ENCODE results near the gene CASKIN1.

The CASKIN1 gene

DNA sequence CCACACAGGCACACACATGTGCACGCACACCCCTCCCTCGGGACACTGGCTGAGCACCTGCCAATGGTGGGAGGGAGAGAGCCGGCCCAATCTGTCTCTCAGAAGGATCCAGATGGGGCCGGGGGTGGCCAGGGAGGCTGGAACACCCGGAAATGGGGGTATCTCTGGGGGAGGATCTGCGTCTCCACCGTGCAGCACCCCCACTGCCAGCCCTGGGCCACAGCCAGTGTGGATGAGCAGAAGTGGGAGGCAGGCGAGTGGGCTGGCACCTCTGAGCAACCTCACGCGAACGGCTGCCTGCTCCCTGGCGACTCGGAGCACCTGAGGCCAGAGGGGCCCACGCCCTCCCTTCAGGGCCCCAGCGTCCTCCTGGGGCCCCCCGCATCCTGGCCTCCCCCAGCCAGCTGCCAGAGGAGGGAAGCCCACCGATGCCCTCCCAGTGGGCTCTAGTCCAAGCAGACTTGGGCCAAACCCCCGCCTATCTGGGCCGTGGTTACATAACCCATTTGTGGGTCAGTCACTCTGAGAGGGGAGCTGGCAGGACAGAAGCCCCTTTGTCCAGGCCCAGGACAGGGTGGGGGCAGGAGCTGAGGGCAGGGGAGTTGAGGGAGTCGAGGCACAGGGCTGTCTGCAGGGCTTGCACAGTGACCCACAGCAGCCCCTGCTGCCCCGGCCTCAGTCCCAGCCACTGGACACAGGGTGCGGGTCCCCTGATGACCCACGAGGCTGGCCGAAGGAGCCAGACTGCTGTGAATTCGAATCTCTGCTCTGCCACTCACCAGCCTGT, 5.6 kb downstream of the CASKIN1 start:
- no peak for DNase-seq

DNA sequence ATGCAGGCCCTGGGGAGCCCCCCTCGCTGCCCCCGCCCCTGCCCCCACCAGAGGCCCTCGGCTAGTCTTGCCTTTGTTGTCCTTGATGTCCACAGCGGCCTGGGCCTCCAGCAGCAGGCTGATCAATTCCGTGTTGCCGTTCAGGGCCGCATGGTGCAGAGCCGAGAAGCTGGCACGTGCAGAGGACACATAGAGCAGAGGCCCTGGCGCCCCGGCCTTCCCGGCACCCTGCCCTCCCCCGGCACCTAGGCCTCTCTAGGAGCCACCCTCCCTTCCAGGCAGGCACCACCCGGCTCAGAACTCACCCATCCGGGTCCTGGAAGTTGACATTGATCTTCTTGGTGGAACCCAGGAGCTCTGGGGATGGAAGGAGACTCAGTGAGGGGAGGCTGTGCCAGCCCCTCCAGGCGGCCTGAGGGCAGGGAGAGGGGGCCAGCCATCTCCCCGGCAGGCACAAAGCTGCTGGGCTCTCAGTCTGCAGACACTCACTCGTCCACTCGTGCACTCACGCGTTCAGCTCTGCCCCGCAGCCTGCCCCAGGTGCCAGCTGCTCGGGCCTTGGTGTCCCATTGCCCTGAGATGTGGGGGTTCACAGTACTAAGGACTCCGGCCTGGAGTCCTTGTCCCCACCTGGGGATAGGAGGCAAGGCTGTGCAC, 6.3 kb downstream of the CASKIN1 start:
- no peak for DNase-seq

DNA sequence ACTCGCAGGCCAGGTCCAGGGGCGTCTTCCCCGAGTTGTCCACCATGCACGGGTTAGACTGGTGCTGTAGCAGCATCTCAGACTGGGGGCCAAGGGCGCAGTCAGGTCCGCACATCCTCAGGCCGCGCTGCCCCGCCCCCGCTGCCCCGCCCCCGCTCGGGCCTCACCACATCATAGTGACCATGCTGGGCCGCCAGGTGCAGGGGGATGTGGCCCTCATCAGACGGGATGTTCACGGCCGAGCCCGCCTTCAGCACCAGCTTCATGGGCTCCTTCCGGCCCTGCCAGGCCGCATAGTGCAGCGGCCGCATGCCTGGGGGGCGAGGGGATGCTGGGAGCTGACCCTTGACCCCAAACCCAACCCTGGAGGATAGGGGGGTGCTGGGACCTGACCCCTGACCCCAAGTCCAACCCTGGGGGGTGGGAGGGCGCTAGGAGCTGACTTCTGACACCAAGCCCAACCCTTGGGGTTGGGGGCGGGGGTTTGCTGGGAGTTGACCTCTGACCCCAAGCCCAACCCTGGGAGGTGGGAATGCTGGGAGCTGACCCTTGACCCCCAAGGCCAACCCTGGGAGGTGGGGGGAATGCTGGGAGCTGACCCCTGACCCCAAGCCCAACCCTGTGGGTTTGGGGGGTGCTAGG, 7.0 kb downstream of the CASKIN1 start:
- no peak for DNase-seq

DNA sequence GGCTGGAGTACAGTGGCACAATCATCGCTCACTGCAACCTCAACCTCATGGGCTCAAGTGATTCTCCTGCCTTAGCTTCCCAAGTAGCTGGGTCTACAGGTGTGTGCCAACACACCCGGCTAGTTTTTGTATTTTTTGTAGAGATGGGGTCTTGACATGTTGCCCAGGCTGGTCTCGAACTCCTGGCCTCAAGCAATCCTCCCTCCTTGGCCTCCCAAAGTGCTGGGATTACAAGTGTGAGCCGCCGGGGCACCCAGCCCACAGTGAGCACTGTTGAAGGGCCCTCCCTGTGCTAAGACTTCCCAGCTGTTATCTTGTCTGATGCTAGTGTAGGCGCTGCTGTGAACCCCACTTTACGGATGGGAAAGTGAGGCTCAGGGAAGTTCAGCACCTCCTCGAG, 8.0 kb downstream of the CASKIN1 start:
- no peak for DNase-seq

DNA sequence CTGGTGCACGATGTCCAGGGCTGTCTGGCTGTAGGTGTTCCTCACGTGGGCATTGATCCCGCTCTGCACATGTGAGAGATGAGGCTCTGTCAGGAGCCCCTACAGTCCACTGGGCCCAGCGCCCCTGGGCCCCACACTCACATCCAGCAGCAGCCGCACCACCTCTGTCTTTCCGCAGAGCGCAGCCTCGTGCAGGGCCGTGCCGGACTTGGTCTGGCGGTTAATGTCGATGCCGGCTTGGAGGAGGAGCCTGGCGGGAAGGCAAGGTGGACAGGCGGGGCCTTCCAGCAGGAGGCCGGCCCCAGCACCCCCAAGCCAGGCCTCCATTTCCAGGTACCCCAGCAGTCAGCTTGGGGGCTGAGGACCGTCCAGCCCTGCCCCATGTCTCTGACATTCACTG, 9.2 kb downstream of the CASKIN1 start:
- no peak for DNase-seq

DNA sequence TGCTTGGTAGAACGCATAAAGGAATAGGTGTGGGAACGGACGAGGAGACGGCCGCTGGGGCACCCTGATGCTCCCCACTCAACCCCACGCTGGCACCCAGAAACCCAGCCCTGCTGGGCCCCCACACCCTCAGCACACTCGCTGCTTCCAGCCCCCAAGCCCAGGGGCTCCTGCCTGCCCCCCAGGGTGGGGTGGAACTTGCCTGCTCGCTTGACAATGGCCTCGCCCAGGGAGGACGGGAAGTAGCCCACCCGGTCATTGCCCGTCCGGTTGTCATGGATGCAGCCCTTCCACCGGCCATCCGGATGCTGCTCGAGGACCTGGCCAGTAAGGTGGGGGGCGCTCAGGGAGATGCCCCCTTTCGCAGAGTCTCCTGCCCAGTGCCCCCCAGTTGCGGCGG, 9.9 kb downstream of the CASKIN1 start:
- DNase-seq = no peak

DNA sequence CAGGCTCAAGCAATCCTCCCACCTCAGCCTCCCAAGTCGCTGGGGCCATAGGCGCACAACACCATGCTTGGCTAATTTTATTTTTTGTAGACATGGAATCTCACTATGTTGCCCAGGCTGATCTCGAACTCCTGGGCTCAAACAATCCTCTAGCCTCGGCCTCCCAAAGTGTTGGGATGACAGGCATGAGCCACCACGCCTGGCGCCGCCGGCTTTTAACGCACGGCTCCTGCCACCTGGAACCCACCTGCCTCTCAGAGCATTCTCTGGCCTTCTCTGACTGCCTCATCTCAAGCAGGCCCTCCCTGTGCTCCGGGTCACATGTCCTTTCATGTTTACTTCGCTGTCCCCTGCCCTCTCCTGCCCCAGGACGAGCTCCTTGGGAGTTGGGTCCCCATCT, 10.3 kb downstream of the CASKIN1 start:
- DNase-seq = no peak

- DNase-seq = no peak
These were observed 11.4 kb downstream of the CASKIN1 start for GRCh38 chr16:2184962-2185361.

DNA sequence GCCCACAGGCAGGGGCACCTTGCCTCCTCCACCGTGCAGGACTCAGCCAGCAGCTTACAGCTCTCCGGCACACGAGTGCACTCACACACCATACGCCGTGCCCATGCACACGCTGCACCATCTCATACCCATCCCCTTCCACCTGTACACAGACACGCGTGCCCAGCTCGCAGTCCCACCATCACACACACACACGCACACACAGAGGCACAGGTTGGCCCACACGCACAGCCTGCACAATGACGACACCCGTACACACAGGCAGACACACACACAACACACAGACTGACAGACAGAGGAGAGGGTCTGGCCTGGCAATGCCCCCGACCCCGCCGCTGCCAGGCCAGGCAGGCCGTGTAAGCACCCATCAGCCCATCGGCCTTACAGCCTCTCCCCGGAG, 12.1 kb downstream of the CASKIN1 start:
- no peak for DNase-seq

DNA sequence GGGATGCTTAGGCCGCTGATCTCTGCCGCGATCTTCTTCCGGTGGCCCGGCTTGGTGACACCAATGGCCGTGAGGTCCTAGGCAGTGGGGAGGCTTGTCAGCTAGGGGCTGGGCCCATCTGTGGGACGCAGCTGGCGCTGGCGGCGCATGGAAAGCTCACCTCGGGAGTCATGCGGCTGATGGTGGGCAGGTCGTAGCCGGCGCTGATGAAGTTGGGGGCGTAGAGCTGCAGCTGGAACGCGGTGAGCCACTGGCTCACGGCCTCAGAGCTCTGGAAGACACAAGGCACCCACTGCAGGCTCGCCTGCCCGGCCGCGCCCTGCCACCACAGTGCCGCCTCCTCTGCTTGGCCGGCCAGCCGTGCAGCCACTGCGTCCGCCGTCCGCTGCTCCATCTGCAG, 12.7 kb downstream of the CASKIN1 start:
- no peak for DNase-seq

- no peak for DNase-seq
These were observed 14.5 kb downstream of the CASKIN1 start for GRCh38 chr16:2181952-2182351.

DNA sequence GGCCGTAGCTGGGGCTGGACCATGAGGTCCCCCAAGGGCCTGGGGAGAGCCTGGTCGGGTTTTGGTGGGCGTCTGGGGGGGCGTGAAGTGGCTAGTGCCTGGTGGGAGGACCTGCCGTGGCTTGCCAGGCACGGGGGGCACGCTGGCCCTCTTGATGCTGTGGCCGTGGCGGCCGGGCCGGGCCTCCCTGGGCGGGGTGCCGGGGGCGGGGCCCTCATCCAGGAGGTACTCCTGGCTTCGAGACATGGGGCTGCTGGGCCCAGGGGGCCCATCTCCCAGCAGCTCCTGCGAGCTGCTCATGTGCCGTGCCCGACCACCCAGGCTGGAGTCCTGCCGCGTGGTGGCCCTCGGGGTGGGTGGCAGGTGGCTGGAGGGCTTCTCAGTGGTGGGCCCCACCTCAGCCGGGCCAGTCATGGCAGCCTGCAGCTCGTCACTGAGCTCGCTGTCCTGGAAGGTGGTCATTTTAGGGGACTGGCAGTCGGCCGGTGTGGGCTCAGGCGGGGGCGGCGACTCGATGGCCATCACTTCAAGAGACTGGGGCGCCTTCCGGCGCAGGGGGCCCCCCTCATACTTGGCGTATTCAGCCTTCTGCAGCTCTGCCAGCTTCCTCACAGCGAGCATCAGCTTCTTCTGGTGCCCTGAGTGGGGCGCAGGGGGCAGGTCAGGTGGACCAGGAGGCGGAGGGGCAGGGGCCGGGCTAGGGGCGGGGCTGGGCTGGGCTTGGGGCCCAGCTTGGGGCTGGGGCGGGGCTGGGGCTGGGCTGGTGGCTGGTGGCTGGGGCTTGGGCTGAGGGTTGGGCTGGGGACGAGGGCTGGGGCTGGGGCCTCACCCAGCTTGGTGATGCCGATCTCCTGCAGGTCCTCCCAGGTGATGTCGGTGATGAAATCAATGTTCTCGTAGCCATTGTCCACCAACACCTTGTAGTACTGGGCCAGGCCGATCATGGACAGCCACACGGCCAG, 15.2 kb downstream of the CASKIN1 start:
- no peak for DNase-seq

- DNase-seq = no peak
These were observed 15.9 kb downstream of the CASKIN1 start for GRCh38 chr16:2180461-2180860.

DNA sequence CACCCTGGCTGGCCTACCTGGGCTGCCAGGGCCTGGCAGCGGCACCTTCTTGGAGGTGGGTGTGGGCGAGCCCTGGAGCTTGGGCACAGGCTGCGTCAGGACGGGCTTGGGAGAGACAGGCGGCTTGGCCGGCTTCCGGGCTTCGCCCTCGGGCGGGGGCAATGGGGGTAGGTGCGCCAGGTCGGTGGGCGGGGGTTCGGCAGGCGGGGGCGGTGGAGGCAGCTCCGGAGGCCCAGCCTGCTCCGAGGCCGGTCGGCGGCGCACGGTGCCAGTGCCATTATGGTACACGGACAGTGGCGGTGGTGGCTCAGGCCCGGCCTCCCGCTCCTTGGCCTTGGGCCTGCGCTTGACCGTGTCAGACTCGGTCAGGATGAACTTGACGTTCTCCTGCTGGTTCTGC, 16.8 kb downstream of the CASKIN1 start:
- DNase-seq = no peak

DNA sequence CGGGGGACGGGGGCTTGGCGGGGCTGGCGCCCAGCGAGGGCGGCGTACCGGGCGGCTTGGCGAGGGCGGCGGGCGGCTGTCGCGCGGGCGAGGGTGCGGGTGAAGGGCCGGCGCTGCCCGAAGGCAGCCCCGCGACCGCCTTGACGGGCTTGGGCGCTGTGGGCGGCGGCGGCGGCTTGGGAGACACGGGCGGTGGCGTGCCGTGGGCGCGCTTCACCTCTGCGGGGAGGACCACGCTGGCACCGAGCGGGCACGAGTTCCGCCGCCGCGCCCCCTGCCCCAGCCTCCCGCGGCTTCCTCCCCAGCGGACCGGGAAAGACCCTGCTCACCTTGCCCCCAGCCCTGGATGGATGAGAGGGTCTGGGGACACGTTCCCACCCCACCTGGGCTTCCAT, 17.3 kb downstream of the CASKIN1 start:
- DNase-seq = no peak

- no peak for DNase-seq
These were observed 17.9 kb downstream of the CASKIN1 start for GRCh38 chr16:2178321-2179106.

GRCh38 chr16:2177561-2177960, 18.8 kb downstream of the CASKIN1 start:
- no peak for DNase-seq

DNA sequence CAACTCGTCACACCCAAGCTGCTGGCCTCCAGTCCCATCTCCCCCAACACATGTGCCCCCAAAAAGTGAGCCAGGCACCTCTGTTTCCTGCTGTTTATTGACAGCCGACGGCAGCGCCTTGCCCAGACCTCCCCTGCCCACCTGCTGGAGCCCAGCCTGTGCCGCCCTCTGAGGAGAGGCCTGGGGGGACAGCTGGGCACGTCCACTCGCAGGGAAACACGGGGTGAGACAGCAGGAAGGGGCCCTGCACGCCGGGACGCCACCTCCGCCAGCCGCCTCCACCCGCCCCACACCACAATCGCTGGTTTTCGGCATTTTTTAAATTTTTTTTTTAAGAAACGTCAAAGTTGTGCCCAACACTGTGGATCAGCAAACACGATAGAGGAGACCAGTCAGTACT, 19.3 kb downstream of the CASKIN1 start:
- DNase-seq = no peak

- no peak for DNase-seq
These were observed 20.4 kb downstream of the CASKIN1 start for GRCh38 chr16:2176047-2176446.

- DNase-seq = no peak
These were observed 21.0 kb downstream of the CASKIN1 start for GRCh38 chr16:2175454-2175853.

DNA sequence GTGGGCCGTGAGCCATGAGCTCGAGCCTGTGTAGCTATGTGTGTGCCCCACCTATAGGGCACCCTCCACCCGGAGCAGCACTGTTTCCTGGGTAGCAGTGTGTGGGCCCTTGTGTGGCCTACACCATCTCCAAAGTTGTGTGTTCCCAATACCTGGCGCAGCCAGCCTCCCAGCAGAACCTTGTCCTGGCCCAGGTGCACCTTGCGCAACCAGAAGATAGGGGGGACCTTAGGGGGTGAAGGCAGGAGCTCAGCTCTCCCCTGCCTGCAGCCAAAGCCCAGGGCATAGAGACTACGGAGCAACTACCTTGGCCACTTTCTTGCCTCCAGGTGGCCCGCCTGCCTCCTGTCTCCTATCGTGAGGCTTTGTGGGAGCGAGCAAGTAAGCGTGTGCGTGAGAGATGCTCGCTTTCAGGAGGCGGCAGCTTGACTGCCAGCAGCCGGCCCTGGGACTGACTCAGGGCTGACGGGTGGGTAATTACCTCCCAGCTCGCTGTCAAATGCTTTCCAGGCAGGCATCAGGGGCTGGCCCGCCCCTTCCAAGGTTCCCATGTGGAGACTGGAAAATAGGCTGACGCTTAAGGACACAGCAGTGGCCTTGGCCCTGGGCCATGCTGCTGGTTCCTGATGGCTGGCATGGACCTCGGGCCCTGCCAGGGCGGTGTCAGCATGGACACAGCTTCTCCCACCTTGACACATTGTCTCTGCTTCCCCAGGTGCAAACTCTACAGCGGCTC, 21.8 kb downstream of the CASKIN1 start:
- DNase-seq = no peak

DNA sequence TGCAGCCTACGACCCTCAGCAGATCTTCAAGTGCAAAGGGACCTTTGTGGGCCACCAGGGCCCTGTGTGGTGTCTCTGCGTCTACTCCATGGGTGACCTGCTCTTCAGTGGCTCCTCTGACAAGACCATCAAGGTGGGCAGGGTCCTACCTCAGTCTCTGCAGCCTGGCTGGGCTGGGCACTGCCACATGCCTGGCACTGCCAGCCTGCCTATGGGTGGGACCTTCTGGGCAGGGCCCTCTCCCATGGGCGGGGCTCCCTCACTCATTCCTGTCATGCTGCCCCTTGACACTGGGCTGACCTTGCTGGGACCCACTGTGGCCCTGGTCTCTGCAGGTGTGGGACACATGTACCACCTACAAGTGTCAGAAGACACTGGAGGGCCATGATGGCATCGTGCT, 22.5 kb downstream of the CASKIN1 start:
- no peak for DNase-seq

All from NCI-H446 treated with DMSO at 0.1 percent for 48 hours (cell line).